Measurements from ENCODE around the gene PRPF39.

Gene PRPF39

DNA sequence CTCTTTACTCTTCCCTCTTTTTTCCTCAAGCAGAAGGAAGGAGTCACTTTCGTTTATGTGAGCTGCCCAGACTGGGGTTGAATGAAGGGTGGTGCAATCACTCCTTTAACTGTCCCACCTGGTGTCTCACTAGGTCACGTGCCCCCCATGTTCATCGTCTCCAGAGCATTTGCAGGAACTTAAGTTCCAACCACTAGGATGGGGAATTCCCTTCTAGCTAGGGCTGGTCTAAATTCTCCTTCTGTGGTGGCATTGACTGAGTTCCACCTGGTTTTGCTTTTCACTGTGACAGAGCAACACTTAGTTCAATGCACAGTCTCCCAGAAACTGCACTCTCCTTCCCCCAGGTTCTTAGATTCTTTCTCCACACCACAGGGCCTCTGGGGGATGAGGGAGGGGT is 61.3 kb downstream of the PRPF39 start:
- FAIRE-seq = peak; percentile 30
- TF ChIP-seq POLR2A (IDR thresholded peaks at IDR 0.05; ENCODE audit: low read depth, low read length) (no peak), POLR2AphosphoS5 (IDR thresholded peaks at IDR 0.05; ENCODE audit: low read depth, low read length) (no peak), TAF1 (IDR thresholded peaks at IDR 0.05; ENCODE audit: borderline replicate concordance, low read depth, low read length) (no peak)
- DNase-seq (ENCODE audit: insufficient read length) = no peak

DNA sequence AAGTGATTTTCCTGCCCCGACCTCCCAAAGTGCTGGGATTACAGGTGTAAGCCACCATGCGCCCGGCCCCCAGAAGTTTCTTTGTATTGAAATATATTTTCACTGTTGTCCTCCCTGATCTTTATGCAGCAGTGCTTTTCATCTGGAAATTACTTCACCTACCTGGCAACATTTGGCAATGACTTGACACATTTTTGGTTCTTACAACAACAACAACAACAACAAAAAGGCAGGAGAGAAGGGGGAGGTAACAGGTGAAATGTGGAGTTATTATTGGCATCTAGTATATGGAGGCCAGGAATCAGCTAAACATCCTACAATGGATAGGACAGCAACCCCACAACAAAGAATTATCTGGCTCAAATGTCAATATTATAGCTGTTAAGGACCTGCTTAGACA is 65.7 kb downstream of the PRPF39 start:
- no peak for FAIRE-seq

DNA sequence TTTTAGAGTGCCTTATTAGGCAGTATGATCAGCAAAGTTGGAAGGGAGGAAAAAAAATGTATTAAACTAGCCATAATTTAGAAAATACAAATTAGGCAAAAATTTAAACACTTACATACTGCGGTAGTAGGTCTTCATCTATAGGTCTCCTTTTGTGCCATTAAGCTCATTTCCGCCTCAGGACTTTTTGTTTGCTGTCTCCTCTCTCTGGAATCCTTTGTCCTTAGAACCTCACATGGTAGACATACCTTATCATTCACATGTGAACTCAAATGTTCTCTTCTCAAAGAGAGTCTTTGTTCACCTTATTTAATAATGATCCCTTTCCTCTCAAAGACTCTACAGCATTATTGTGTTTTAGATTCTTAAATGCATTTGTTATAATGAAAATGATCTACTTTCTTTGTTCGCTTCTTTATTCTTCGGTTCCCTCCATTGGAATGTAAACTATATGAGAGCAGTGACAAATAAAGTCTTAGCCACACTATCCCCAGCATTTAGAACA is 66.5 kb downstream of the PRPF39 start:
- DNase-seq (ENCODE audit: insufficient read length) (no peak), FAIRE-seq (no peak)
- no peak for TF ChIP-seq POLR2A (IDR thresholded peaks at IDR 0.05; ENCODE audit: low read depth, low read length)
- no peak for TF ChIP-seq POLR2AphosphoS5 (IDR thresholded peaks at IDR 0.05; ENCODE audit: low read depth, low read length)
- TF ChIP-seq TAF1 (IDR thresholded peaks at IDR 0.05; ENCODE audit: borderline replicate concordance, low read depth, low read length) = no peak

More for the DNA sequence above, 65.7 kb downstream of the PRPF39 start:
- no peak for TF ChIP-seq POLR2AphosphoS5 (IDR thresholded peaks at IDR 0.05; ENCODE audit: low read depth, low read length)
- TF ChIP-seq POLR2A (IDR thresholded peaks at IDR 0.05; ENCODE audit: low read depth, low read length) = no peak
- TF ChIP-seq TAF1 (IDR thresholded peaks at IDR 0.05; ENCODE audit: borderline replicate concordance, low read depth, low read length) = no peak
- DNase-seq (ENCODE audit: insufficient read length) = no peak

DNA sequence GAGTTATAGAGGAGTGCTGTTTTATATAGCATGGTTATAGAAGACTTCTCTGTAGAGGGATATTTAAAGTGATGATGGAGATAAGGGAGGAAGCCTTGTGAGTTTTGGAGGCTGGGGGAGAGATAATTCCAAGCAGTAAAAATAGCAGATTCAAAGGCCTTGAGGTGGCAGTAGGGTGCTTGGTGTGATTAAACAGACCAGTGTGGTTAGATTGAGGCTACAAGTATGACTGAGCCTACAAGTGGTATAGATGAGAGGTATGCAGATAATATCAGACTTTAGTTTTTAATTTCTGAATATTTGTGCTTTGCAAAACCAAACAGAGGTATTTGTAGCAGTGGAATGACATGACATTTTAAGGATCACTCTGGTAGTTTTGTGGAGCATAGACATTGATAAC is 72.2 kb downstream of the PRPF39 start:
- no peak for DNase-seq (ENCODE audit: insufficient read length)
- no peak for FAIRE-seq
- no peak for TF ChIP-seq POLR2A (IDR thresholded peaks at IDR 0.05; ENCODE audit: low read depth, low read length)
- TF ChIP-seq POLR2AphosphoS5 (IDR thresholded peaks at IDR 0.05; ENCODE audit: low read depth, low read length) = no peak
